ENCODE data around the gene ZNF580. TPM values are rescaled to one million over a fixed set of nuclear protein-coding genes. Genes with fewer than 3 reads are reported as not detected.

ZNF580 gene
- total and polyA plus RNA-seq, 2 experiments from 2014 or later: 10.1 to 53.8 TPM

DNA sequence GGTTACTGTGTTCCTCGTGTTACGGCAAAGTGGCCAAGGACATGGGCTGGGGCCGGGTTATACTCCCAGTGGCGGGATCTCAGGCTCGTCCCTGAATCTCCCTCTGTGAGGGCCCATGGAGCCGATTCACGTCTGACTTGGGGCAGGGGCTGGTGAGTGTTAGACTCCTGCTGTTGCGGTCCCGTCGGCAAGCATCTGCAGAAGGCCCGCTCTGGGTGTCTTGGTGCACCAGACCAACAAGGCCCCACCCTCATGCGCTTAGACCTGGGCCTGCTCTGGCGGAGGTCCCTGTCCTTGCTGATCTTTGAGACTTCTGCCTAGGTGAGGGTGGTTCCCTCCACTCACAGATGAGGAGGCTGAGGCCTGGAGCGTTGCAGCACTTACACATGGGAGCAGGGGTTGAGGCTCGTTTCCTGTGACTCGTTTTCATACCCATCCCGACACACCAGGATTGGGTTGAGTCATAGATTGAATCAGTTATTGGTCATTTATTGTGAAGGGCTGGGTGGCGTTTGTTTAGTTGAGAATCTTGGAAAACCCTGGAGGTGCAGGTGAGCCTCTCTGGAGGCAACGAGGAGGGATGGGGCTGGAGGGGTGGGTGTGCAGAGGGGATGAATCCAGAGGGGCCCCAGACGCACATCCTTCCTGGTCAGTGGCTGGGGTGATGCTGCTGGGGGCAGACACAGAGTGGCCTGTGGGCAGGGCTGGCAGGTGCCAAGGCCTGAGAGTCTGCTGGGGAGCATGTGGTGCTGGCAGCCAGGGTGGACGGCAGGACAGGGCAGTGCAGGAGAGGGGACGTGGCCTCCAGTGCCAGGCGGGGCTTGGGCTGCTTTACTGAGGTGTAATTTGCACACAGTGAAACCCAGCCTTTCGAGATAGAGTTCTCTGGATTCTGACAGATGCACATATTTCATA, 38.8 kb downstream of the ZNF580 start:
- no peak overlapping the region for H3K4me2 ChIP-seq
- H3K9me3 ChIP-seq (ENCODE audit: low read depth): no peaks in the 10 kb centered on the region
- peaks cover 86% of the 10 kb centered on the region for H3K79me2 ChIP-seq
- 93% methylated on average over 24 of the region's 24 CpGs for WGBS (ENCODE audit: low lambda C conversion rate, missing lambda C conversion rate)
- no peak for DNase-seq (ENCODE audit: low spot score)
- peaks cover 51% of the 10 kb centered on the region for H4K20me1 ChIP-seq (ENCODE audit: insufficient read depth, poor library complexity, severe bottlenecking)
- H3K27ac ChIP-seq: no peak overlapping the region
- H3K4me1 ChIP-seq (ENCODE audit: insufficient read depth): peaks cover 36% of the 10 kb centered on the region
- no peaks in the 10 kb centered on the region for H3K9me2 ChIP-seq (replicated peaks; ENCODE audit: insufficient read depth)
- no peaks in the 10 kb centered on the region for H3K36me3 ChIP-seq (replicated peaks; ENCODE audit: insufficient read depth, low read depth)
- H3K4me3 ChIP-seq: no peak overlapping the region
- H3K27me3 ChIP-seq: no peaks in the 10 kb centered on the region
- TF ChIP-seq EZH2 (IDR thresholded peaks at IDR 0.05; ENCODE audit: borderline replicate concordance) (no peak), EZH2phosphoT487 (IDR thresholded peaks at IDR 0.05; ENCODE audit: low read depth, severe bottlenecking, unreplicated experiment) (no peak)
- TF ChIP-seq, protein P1, sequence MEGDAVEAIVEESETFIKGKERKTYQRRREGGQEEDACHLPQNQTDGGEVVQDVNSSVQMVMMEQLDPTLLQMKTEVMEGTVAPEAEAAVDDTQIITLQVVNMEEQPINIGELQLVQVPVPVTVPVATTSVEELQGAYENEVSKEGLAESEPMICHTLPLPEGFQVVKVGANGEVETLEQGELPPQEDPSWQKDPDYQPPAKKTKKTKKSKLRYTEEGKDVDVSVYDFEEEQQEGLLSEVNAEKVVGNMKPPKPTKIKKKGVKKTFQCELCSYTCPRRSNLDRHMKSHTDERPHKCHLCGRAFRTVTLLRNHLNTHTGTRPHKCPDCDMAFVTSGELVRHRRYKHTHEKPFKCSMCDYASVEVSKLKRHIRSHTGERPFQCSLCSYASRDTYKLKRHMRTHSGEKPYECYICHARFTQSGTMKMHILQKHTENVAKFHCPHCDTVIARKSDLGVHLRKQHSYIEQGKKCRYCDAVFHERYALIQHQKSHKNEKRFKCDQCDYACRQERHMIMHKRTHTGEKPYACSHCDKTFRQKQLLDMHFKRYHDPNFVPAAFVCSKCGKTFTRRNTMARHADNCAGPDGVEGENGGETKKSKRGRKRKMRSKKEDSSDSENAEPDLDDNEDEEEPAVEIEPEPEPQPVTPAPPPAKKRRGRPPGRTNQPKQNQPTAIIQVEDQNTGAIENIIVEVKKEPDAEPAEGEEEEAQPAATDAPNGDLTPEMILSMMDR (IDR thresholded peaks at IDR 0.05; ENCODE audit: poor library complexity): no peak
- no peak overlapping the region for H2AFZ ChIP-seq

DNA sequence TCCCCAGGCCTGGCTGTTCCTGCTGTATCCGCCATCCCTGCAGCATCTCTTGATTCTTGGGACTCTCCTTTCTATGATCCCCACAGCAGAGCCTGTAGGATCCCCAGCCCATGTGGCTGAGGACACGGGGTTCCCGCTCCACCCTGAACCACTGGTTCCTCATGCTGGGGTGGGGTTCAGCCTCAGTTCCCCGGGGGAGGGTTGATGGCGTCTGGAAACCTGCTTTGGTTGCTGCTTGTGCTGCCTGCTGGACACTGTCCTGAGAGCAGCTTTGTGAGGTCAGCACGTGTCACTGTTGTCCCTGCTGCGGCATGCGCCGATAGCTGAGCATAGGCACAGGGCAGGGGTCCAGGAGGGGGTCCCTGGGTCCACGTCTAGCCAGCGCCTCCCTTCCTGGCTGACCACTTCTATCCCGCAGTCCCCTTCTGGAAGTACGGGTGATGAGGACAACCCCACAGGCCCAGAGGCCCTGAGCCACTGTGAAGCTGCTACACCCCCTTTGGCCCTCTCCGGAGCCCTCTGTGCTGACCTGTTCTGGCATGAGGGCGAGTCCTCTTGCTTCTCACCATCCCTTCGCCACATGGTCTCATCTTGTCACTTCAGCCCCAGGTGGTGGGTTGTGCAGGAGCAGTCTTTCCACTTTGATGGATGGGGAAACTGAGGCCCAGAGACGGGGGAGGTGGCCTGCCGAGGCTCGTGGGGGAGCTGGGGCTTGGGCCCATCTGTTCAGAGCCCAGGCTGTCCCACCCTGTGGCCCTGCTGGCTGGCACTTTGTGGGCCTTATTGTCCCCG, 39.7 kb downstream of the ZNF580 start:
- Histone ChIP-seq H4K20me1 (ENCODE audit: insufficient read depth, poor library complexity, severe bottlenecking) (peaks cover 51% of the 10 kb centered on the region), H3K36me3 (replicated peaks; ENCODE audit: insufficient read depth, low read depth) (no peaks in the 10 kb centered on the region), H3K4me3 (no peak overlapping the region), H3K9me3 (ENCODE audit: low read depth) (no peaks in the 10 kb centered on the region), H3K27me3 (no peaks in the 10 kb centered on the region), H3K4me2 (no peak overlapping the region), H3K9me2 (replicated peaks; ENCODE audit: insufficient read depth) (no peaks in the 10 kb centered on the region), H3K79me2 (peaks cover 92% of the 10 kb centered on the region), H2AFZ (no peak overlapping the region), H3K4me1 (ENCODE audit: insufficient read depth) (peaks cover 41% of the 10 kb centered on the region), H3K27ac (no peak overlapping the region)
- no peak for DNase-seq (ENCODE audit: low spot score)
- WGBS (ENCODE audit: low lambda C conversion rate, missing lambda C conversion rate): 98% methylated on average over 20 of the region's 20 CpGs
- no peak for TF ChIP-seq EZH2phosphoT487 (IDR thresholded peaks at IDR 0.05; ENCODE audit: low read depth, severe bottlenecking, unreplicated experiment)
- TF ChIP-seq, protein P1 (IDR thresholded peaks at IDR 0.05; ENCODE audit: poor library complexity): no peak
- TF ChIP-seq EZH2 (IDR thresholded peaks at IDR 0.05; ENCODE audit: borderline replicate concordance): no peak

GRCh38 chr19:55681131-55682092, 40.6 kb downstream of the ZNF580 start:
- no peaks in the 10 kb centered on the region for H3K36me3 ChIP-seq (replicated peaks; ENCODE audit: insufficient read depth, low read depth)
- 91% methylated on average over 9 of the region's 9 CpGs for WGBS (ENCODE audit: low lambda C conversion rate, missing lambda C conversion rate)

More at GRCh38 chr19:55681131-55682092, 40.6 kb downstream of the ZNF580 start:
- H3K4me2 ChIP-seq: no peak overlapping the region
- DNase-seq (ENCODE audit: low spot score): no peak
- H3K27ac ChIP-seq: no peak overlapping the region
- H3K4me3 ChIP-seq: no peak overlapping the region
- H3K79me2 ChIP-seq: peaks cover 92% of the 10 kb centered on the region
- H3K27me3 ChIP-seq: no peaks in the 10 kb centered on the region
- peaks cover 41% of the 10 kb centered on the region for H3K4me1 ChIP-seq (ENCODE audit: insufficient read depth)
- H3K9me3 ChIP-seq (ENCODE audit: low read depth): no peaks in the 10 kb centered on the region
- TF ChIP-seq EZH2 (IDR thresholded peaks at IDR 0.05; ENCODE audit: borderline replicate concordance) (no peak), EZH2phosphoT487 (IDR thresholded peaks at IDR 0.05; ENCODE audit: low read depth, severe bottlenecking, unreplicated experiment) (no peak)
- TF ChIP-seq, protein P1 (IDR thresholded peaks at IDR 0.05; ENCODE audit: poor library complexity): no peak
- H4K20me1 ChIP-seq (ENCODE audit: insufficient read depth, poor library complexity, severe bottlenecking): peaks cover 53% of the 10 kb centered on the region
- no peaks in the 10 kb centered on the region for H3K9me2 ChIP-seq (replicated peaks; ENCODE audit: insufficient read depth)
- no peak overlapping the region for H2AFZ ChIP-seq
